GM12892 (cell line): ENCODE measurements around the gene LMF1.

ENCODE experiments used
- POLR2A ChIP-seq: IDR thresholded peaks from 2 replicates; pipeline ENCODE4 v1.6.1; 2011; ENCODE audit warnings: low read depth, low read length, control low read depth
- POLR2AphosphoS5 ChIP-seq: IDR thresholded peaks from 2 replicates; pipeline ENCODE4 v1.6.1; 2011; ENCODE audit warnings: low read depth, low read length, control low read depth
- TAF1 ChIP-seq: IDR thresholded peaks from 2 replicates; pipeline ENCODE4 v1.6.1; 2011; ENCODE audit warnings: low read depth, mild to moderate bottlenecking, control low read depth, low read length, borderline replicate concordance

DNA sequence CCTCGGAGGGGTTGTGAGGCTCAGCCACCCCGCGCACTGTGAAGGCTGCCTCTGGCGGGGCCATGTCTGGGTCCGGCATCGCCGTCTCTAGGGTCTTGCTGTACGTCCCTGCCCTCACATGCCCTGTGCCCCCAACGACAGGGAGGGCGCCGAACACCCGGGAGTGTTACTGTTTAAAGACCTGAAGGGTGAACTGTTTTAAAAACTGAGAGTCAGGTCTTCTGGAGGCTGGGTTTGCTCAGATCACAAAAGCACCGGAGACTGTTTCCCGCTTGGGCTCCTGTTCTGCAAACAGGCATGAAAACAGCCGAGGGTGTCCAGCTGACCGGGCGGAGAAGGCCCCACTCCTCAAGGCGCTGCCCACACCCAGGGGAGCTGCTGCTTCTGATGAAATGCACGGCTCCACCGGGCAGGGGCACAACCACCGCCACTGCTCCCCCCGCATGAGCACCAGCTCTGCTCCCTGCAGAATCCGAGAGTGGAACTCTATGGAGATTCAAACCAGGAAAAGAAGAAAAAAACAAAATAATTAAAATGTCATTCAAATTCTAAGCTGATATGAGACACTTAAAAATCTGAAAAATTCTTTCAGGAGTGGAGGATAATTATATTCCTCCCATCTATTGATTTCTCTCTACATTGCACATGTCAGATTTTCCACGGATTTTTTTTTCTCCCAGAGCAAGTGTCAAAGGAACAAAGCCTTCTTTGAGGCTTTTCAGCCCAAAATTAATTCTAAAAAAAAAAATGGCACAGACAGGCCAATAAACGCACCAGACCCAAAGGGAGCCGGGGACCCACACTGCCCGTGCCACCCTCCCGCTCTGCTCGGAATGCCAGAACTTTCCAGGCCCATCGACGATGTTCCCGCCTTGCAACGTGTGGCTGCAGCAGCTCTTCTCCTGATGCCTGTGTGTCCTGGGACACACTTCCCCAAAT lies 74.3 kb downstream of the LMF1 start:
- TF ChIP-seq TAF1 (no peak), POLR2A (no peak), POLR2AphosphoS5 (no peak)
